Activated CD8-positive, alpha-beta T cell treated with anti-CD3 and anti-CD28 coated beads for 36 hours (primary cell): ENCODE results near the gene MACROD2. TPM values are rescaled to one million over a fixed set of nuclear protein-coding genes. Genes with fewer than 3 reads are reported as not detected.

Source experiments
- ATAC-seq: fragments of 200-7000 bp; cut with Tn5 transposase; one replicate; pipeline ENCODE4 v1.10.0; 2021; ENCODE audit warnings: mild to moderate bottlenecking, moderate library complexity
- CTCF ChIA-PET: fragments of 350-600 bp; sonication (Branson Sonifier 250); formaldehyde crosslinking; loops from one replicate; lab custom pipeline; 2021; ENCODE audit warnings: antibody characterized with exemption; lab: Charles Lee
- POLR2A ChIA-PET: fragments of 350-600 bp; sonication (Branson Sonifier 250); formaldehyde crosslinking; loops from one replicate; lab custom pipeline; 2021; ENCODE audit warnings: antibody characterized with exemption; lab: Charles Lee
- DNase-seq: peaks from one replicate; pipeline ENCODE4 v3.0.0-alpha.2; 2020
- H3K27ac Mint-ChIP-seq: one replicate; pipeline ENCODE4 v1.8.0; 2021; ENCODE audit warnings: mild to moderate bottlenecking, mixed read lengths
- H3K27me3 Mint-ChIP-seq: one replicate; pipeline ENCODE4 v1.8.0; 2021; ENCODE audit warnings: mixed read lengths
- H3K36me3 Mint-ChIP-seq: one replicate; pipeline ENCODE4 v1.8.0; 2021; ENCODE audit warnings: low read depth, mixed read lengths
- H3K4me1 Mint-ChIP-seq: one replicate; pipeline ENCODE4 v1.8.0; 2021; ENCODE audit warnings: low read depth, mixed read lengths
- H3K4me3 Mint-ChIP-seq: one replicate; pipeline ENCODE4 v1.8.0; 2021; ENCODE audit warnings: mild to moderate bottlenecking, moderate library complexity, mixed read lengths
- H3K9me3 Mint-ChIP-seq: one replicate; pipeline ENCODE4 v1.8.0; 2021; ENCODE audit warnings: mixed read lengths
- intact Hi-C: fragments of 100-400 bp; cut with micrococcal nuclease; formaldehyde crosslinking; loops from one replicate; pipeline ENCODE4 v1.10.0; 2022
- total RNA-seq, 2 experiments: library from RNA; stranded (reverse); gene quantifications; one replicate each; pipeline ENCODE4 v1.2.3, GENCODE V29; 2021
- TF ChIP-seq, protein P1 (sequence below): fragments of 200-600 bp; IDR thresholded peaks from one replicate; pipeline ENCODE4 v1.8.0; 2022; ENCODE audit warnings: antibody characterized with exemption, mild to moderate bottlenecking

Gene MACROD2
- total RNA-seq, 2 experiments from 2014 or later: not detected

DNA sequence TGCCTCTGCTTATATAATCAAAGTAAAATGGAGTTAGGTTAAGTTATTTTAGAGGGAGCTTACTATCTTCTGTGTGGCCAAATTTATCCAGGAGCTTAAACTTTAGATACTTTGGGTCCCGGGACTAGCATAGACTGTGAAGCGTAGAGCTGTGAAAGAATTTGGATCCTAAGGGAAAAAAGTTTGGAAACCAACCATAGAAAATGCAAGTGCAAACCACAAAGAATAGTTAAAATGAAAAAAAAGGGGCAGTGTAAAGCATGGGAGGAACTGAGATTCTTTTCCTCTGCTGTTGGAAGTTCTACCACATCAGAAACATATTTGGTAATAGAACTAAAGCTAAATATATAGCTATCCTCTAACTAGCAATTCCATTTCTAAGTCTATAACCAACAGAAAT is 574.3 kb downstream of the MACROD2 start:
- ChIA-PET POLR2A (no interaction called here), CTCF (interaction anchor here (0.6 kb wide), 1 partner anchor 344 kb away, joined by 3 read pairs; no protein-coding TSS in a partner anchor)
- H3K4me3 Mint-ChIP-seq: no peak overlapping the region
- DNase-seq: no peak
- TF ChIP-seq, protein P1, sequence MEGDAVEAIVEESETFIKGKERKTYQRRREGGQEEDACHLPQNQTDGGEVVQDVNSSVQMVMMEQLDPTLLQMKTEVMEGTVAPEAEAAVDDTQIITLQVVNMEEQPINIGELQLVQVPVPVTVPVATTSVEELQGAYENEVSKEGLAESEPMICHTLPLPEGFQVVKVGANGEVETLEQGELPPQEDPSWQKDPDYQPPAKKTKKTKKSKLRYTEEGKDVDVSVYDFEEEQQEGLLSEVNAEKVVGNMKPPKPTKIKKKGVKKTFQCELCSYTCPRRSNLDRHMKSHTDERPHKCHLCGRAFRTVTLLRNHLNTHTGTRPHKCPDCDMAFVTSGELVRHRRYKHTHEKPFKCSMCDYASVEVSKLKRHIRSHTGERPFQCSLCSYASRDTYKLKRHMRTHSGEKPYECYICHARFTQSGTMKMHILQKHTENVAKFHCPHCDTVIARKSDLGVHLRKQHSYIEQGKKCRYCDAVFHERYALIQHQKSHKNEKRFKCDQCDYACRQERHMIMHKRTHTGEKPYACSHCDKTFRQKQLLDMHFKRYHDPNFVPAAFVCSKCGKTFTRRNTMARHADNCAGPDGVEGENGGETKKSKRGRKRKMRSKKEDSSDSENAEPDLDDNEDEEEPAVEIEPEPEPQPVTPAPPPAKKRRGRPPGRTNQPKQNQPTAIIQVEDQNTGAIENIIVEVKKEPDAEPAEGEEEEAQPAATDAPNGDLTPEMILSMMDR: no peak
- peaks cover 9% of the 10 kb centered on the region for H3K9me3 Mint-ChIP-seq
- no peaks in the 10 kb centered on the region for H3K4me1 Mint-ChIP-seq
- ATAC-seq: no peak
- no peaks in the 10 kb centered on the region for H3K36me3 Mint-ChIP-seq
- H3K27me3 Mint-ChIP-seq: no peaks in the 10 kb centered on the region
- no peak overlapping the region for H3K27ac Mint-ChIP-seq
- intact Hi-C loops: no loop called here

DNA sequence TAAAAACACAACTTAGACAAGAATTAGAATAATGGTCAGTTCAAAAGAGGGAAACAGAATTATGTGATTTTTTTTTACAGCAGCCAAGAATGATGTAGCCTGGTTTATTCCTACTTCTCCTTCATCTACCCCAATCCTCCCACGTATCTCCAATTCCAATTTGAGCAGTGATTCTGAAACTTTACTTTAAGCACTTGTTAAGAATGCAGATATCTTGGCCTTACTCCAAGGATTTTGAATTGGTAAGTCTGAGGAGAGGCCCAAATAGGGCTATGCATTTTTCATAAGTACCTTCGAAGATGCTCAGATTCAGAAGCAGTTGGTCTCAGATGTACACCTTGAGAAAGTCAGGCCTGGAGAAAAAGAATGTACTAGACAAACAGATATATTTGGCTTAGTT is 575.5 kb downstream of the MACROD2 start:
- no peak for ATAC-seq
- H3K27me3 Mint-ChIP-seq: no peaks in the 10 kb centered on the region
- peaks cover 3% of the 10 kb centered on the region for H3K9me3 Mint-ChIP-seq
- ChIA-PET CTCF (no interaction called here), POLR2A (no interaction called here)
- TF ChIP-seq, protein P1: no peak
- no peaks in the 10 kb centered on the region for H3K36me3 Mint-ChIP-seq
- no peak overlapping the region for H3K27ac Mint-ChIP-seq
- no peak for DNase-seq
- H3K4me1 Mint-ChIP-seq: no peaks in the 10 kb centered on the region
- H3K4me3 Mint-ChIP-seq: no peak overlapping the region
- intact Hi-C loops: no loop called here

DNA sequence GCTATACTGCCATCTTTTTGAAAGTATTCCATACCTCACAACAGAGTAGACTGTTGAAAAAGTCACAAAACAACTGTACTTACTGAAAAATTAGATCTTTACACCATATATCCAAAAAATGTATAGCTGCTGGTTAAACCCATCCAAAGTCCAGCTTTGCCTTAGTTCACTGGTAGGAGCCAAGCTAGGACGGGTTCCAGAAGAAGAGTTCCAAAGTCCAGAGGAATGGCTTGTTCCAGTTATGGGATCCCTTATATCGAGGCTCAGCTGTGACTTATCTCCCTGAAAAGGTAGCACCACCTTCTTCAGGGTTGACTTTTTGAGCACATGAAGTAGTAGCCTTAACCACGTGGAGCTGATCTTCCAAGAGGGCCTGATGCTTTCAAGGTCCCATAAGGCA is 578.4 kb downstream of the MACROD2 start:
- Mint-ChIP-seq H3K27me3 (no peaks in the 10 kb centered on the region), H3K27ac (no peak overlapping the region), H3K4me3 (no peak overlapping the region), H3K4me1 (no peaks in the 10 kb centered on the region), H3K9me3 (peaks cover 6% of the 10 kb centered on the region), H3K36me3 (no peaks in the 10 kb centered on the region)
- ATAC-seq: no peak
- intact Hi-C loops: no loop called here
- TF ChIP-seq, protein P1: no peak
- DNase-seq: no peak
- ChIA-PET CTCF (no interaction called here), POLR2A (no interaction called here)

DNA sequence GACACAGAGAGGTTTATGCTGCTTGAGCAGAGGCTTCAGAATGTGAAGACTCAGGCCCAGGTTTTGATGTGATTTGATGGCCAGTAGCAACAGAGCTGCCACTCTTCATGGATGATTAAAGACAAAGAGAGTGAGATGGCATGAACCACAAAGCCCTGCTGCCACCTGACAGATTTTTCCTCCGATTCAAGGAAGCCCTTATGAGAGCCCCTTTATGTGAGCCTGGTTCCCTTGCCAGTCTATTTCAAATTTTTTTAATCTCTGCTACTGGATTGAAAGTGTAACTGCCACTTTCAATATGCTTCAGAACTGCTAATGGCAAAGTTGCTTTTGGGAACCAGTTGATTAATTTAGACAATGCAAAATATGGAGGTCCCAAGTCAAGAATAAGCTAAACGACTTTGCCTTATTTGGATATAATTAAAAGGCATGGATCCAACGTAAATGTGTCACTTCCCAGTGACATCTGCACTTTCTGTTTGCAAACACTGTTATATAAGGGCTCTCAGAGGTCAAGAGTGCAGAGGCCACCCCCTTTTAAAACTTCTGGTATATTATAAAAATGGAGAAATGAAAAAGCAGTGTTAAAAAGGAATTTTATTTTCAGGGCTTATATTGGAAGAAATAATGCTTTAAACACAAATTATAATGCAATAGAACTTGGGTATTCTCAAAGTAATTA is 581.0 kb downstream of the MACROD2 start:
- ChIA-PET CTCF (no interaction called here), POLR2A (no interaction called here)
- Mint-ChIP-seq H3K36me3 (no peaks in the 10 kb centered on the region), H3K9me3 (peaks cover 6% of the 10 kb centered on the region), H3K27me3 (no peaks in the 10 kb centered on the region), H3K4me3 (no peak overlapping the region), H3K4me1 (no peaks in the 10 kb centered on the region), H3K27ac (no peak overlapping the region)
- intact Hi-C loops: no loop called here
- ATAC-seq (no peak), DNase-seq (no peak)
- TF ChIP-seq, protein P1: no peak

DNA sequence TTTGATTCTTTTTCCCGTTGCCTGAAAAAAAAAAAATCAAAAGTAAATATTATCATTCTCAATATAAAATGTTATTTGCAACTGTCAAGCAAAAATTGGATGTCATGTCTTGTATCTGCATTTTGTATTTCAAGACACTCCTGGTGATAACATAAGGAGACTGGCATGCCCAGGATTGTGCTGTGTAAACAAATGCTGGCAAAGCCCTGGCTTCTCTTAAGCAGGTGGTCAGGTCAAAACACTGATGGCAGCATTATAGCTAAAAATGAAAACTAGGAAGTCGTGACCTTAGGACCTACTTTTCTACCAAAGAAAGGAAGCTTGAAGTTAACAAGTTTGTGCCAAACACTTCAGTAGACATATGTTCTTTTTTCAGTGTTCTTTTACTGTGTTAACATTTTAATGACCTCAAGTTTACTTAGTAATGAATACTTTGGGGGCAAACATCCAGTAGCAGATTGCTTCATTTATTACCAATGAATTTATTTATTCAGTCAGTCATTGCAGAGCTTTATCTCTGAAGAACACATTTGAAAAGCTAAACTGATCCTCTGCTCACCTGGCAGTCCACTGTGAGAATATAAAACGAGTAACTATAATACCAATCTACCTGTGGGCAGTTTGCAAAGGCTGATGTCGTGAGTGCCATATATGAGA is 585.2 kb downstream of the MACROD2 start:
- no peak overlapping the region for H3K27ac Mint-ChIP-seq
- H3K4me3 Mint-ChIP-seq: no peak overlapping the region
- peaks cover 10% of the 10 kb centered on the region for H3K9me3 Mint-ChIP-seq
- POLR2A ChIA-PET: no interaction called here
- no peaks in the 10 kb centered on the region for H3K4me1 Mint-ChIP-seq
- intact Hi-C loops: no loop called here
- CTCF ChIA-PET: no interaction called here
- ATAC-seq: no peak
- H3K36me3 Mint-ChIP-seq: no peaks in the 10 kb centered on the region
- H3K27me3 Mint-ChIP-seq: no peaks in the 10 kb centered on the region
- DNase-seq: no peak
- TF ChIP-seq, protein P1: no peak
